GM12878 (cell line): Measurements from ENCODE around the gene FGR.

Experiments used
- BHLHE40 ChIP-seq, 2 experiments: fragments of 450-650 bp in 1 of 2; IDR thresholded peaks; 2 replicates each; pipeline ENCODE4 v1.6.1; 2011 to 2017; ENCODE audit warnings: low read depth in 2 of 2, borderline replicate concordance in 1 of 2, improper control_type of control experiment in 1 of 2, low read length in 1 of 2, mild to moderate bottlenecking in 1 of 2
- CREB1 ChIP-seq: IDR thresholded peaks from 2 replicates; pipeline ENCODE4 v1.6.1; 2012; ENCODE audit warnings: low read depth, mild to moderate bottlenecking, inconsistent platforms
- CTCF ChIP-seq, 3 experiments: IDR thresholded peaks in 2 of 3; conservative IDR thresholded peaks in 1 of 3; 2 replicates each; pipeline ENCODE4 v1.5.1; 2011; ENCODE audit warnings: low read depth in 3 of 3, low read length in 3 of 3, mild to moderate bottlenecking in 3 of 3, control low read depth in 2 of 3, moderate library complexity in 2 of 3, inconsistent platforms in 1 of 3, mixed read lengths in 1 of 3; ENCODE audit not compliant: control insufficient read depth in 2 of 3, insufficient read depth in 1 of 3; ENCODE audit errors: extremely low read depth in 1 of 3
- EED ChIP-seq: sonication (generic); IDR thresholded peaks from 2 replicates; pipeline ENCODE4 v1.6.1; 2016; ENCODE audit warnings: antibody characterized with exemption, low read depth
- EGR1 ChIP-seq, 2 experiments: IDR thresholded peaks; 1 replicate in 1 of 2; 2 replicates in 1 of 2; pipeline ENCODE4 v1.6.1; 2011 to 2012; ENCODE audit warnings: low read depth in 2 of 2, low read length in 2 of 2, borderline replicate concordance in 1 of 2, mild to moderate bottlenecking in 1 of 2, moderate library complexity in 1 of 2
- ETV6 ChIP-seq, 2 experiments: fragments of 450-650 bp in 1 of 2; IDR thresholded peaks in 1 of 2; conservative IDR thresholded peaks in 1 of 2; 2 replicates each; pipeline ENCODE4 v1.6.1; 2014; ENCODE audit warnings: antibody characterized with exemption in 1 of 2, borderline replicate concordance in 1 of 2, low read depth in 1 of 2, mild to moderate bottlenecking in 1 of 2, moderate library complexity in 1 of 2
- EZH2 ChIP-seq: IDR thresholded peaks from 2 replicates; pipeline ENCODE4 v1.6.1; 2012; ENCODE audit warnings: low read depth, mild to moderate bottlenecking, control low read depth, inconsistent platforms, low read length, borderline replicate concordance; ENCODE audit not compliant: control insufficient read depth
- HDGF ChIP-seq: fragments of 450-650 bp; IDR thresholded peaks from 2 replicates; pipeline ENCODE4 v1.6.1; 2016; ENCODE audit warnings: antibody characterized with exemption
- POLR2A ChIP-seq: IDR thresholded peaks from 2 replicates; pipeline ENCODE4 v1.6.1; 2011; ENCODE audit warnings: low read depth, mild to moderate bottlenecking, low read length
- RAD21 ChIP-seq: IDR thresholded peaks from 2 replicates; pipeline ENCODE4 v1.6.1; 2011; ENCODE audit warnings: mild to moderate bottlenecking, low read depth, low read length, moderate library complexity; ENCODE audit not compliant: insufficient read depth
- SMC3 ChIP-seq: IDR thresholded peaks from 2 replicates; pipeline ENCODE4 v1.6.1; 2011; ENCODE audit warnings: low read length, improper control_type of control experiment, borderline replicate concordance
- SREBF2 ChIP-seq: IDR thresholded peaks from 2 replicates; pipeline ENCODE4 v1.6.1; 2012; ENCODE audit warnings: mild to moderate bottlenecking, low read length
- TARDBP ChIP-seq: IDR thresholded peaks from 2 replicates; pipeline ENCODE4 v1.6.1; 2016; ENCODE audit warnings: borderline replicate concordance
- TF ChIP-seq, protein P1 (sequence below): IDR thresholded peaks from 2 replicates; pipeline ENCODE4 v1.6.1; 2011; ENCODE audit warnings: mild to moderate bottlenecking, low read depth, low read length, moderate library complexity; ENCODE audit not compliant: insufficient replicate concordance

- TF ChIP-seq SREBF2, result no peak
- no peak for TF ChIP-seq POLR2A
- TF ChIP-seq RAD21, result no peak
- TF ChIP-seq BHLHE40 (IDR thresholded peaks at IDR 0.05; ENCODE audit: borderline replicate concordance in 1 of 2, low read depth in 2 of 2, low read length in 1 of 2), result no peak
- TF ChIP-seq HDGF, result no peak
- no peak for TF ChIP-seq CTCF (IDR thresholded peaks at IDR 0.05 in 2 of 3, conservative IDR thresholded peaks at IDR 0.05 in 1 of 3; ENCODE audit: control insufficient read depth in 2 of 3, extremely low read depth in 1 of 3, insufficient read depth in 1 of 3, low read depth in 3 of 3, low read length in 3 of 3)
- no peak for TF ChIP-seq TARDBP
- TF ChIP-seq ETV6 (conservative IDR thresholded peaks at IDR 0.05 in 1 of 2, IDR thresholded peaks at IDR 0.05 in 1 of 2; ENCODE audit: borderline replicate concordance in 1 of 2, low read depth in 1 of 2), result no peak
- TF ChIP-seq EED, result no peak
- no peak for TF ChIP-seq EZH2
- TF ChIP-seq CREB1, result no peak
- TF ChIP-seq SMC3, result no peak
- no peak for TF ChIP-seq EGR1 (IDR thresholded peaks at IDR 0.05; ENCODE audit: borderline replicate concordance in 1 of 2, low read depth in 2 of 2, low read length in 2 of 2)
- TF ChIP-seq, protein P1, sequence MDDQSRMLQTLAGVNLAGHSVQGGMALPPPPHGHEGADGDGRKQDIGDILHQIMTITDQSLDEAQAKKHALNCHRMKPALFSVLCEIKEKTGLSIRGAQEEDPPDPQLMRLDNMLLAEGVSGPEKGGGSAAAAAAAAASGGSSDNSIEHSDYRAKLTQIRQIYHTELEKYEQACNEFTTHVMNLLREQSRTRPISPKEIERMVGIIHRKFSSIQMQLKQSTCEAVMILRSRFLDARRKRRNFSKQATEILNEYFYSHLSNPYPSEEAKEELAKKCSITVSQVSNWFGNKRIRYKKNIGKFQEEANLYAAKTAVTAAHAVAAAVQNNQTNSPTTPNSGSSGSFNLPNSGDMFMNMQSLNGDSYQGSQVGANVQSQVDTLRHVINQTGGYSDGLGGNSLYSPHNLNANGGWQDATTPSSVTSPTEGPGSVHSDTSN, result no peak
These were observed 62.8 kb downstream of the FGR start for GRCh38 chr1:27572019-27572678.
